Smooth muscle cell (in vitro differentiated cells): Measurements from ENCODE around the gene NTN1. TPM values are rescaled to one million over a fixed set of nuclear protein-coding genes. Genes with fewer than 3 reads are reported as not detected.

Experiments
- DNase-seq: peaks from one replicate; lab custom pipeline; 2025; ENCODE audit not compliant: unreplicated experiment; lab: John Stamatoyannopoulos, UW
- H2AFZ ChIP-seq: fragments of 200-600 bp; sonication (generic); 2 replicates; pipeline ENCODE4 v1.6.0; 2016; ENCODE audit warnings: antibody characterized with exemption, low read depth, mild to moderate bottlenecking
- H3F3A ChIP-seq: fragments of 200-600 bp; sonication (generic); 2 replicates; pipeline ENCODE4 v1.6.0; 2017; ENCODE audit warnings: antibody characterized with exemption, low read depth
- H3K27ac ChIP-seq: fragments of 200-600 bp; sonication (generic); 2 replicates; pipeline ENCODE4 v1.5.1; 2016; ENCODE audit warnings: low read depth, mild to moderate bottlenecking
- H3K27me3 ChIP-seq: fragments of 200-600 bp; sonication (generic); 2 replicates; pipeline ENCODE4 v1.6.1; 2016; ENCODE audit warnings: low read depth, mild to moderate bottlenecking
- H3K36me3 ChIP-seq: fragments of 200-600 bp; sonication (generic); 2 replicates; pipeline ENCODE4 v1.5.1; 2016; ENCODE audit warnings: low read depth
- H3K4me1 ChIP-seq: fragments of 200-600 bp; sonication (generic); 2 replicates; pipeline ENCODE4 v1.5.1; 2016; ENCODE audit warnings: low read depth
- H3K4me2 ChIP-seq: fragments of 200-600 bp; sonication (generic); 2 replicates; pipeline ENCODE4 v1.6.0; 2016; ENCODE audit warnings: mild to moderate bottlenecking
- H3K4me3 ChIP-seq: fragments of 200-600 bp; sonication (generic); 2 replicates; pipeline ENCODE4 v1.5.1; 2016; ENCODE audit warnings: mild to moderate bottlenecking
- H3K79me2 ChIP-seq: fragments of 200-600 bp; sonication (generic); 2 replicates; pipeline ENCODE4 v1.6.0; 2016; ENCODE audit warnings: low read depth, mild to moderate bottlenecking
- H3K9ac ChIP-seq: fragments of 200-600 bp; sonication (generic); 2 replicates; pipeline ENCODE4 v1.6.0; 2016; ENCODE audit warnings: low read depth
- H3K9me3 ChIP-seq: fragments of 200-600 bp; sonication (generic); replicated peaks from 2 replicates; pipeline ENCODE4 v1.5.1; 2016; ENCODE audit warnings: low read depth
- H4K20me1 ChIP-seq: fragments of 200-600 bp; sonication (generic); 2 replicates; pipeline ENCODE4 v1.6.0; 2016; ENCODE audit warnings: low read depth
- CTCF ChIP-seq: fragments of 200-600 bp; sonication (generic); IDR thresholded peaks from 2 replicates; pipeline ENCODE4 v1.5.1; 2017; ENCODE audit warnings: borderline replicate concordance, mild to moderate bottlenecking, antibody characterized with exemption; ENCODE audit not compliant: insufficient read depth, poor library complexity, severe bottlenecking
- WGBS: methylation state at CpG from one replicate; pipeline ENCODE4 v1.1.7; 2016; ENCODE audit warnings: low lambda C conversion rate; 5-methylcytosine and 5-hydroxymethylcytosine counted together
- polyA plus RNA-seq: library from polyadenylated mRNA; unstranded; fragments of >200 nt; fragmentation: Nextera tagmentation; extraction: Ambion mirVana; gene quantifications from 2 replicates; pipeline ENCODE4 v1.2.1, GENCODE V29; 2016
- total RNA-seq: library from RNA; depleted of rRNA; stranded (reverse); fragments of >200 nt; gene quantifications from 2 replicates; pipeline ENCODE4 v1.2.3, GENCODE V29; 2014

The NTN1 gene
- total and polyA plus RNA-seq, 2 experiments from 2014 or later: 0.07 to 0.72 TPM

- H2AFZ ChIP-seq: no peak overlapping the region
- H3F3A ChIP-seq: no peaks in the 10 kb centered on the region
- H3K27ac ChIP-seq: no peak overlapping the region
- H3K4me1 ChIP-seq: no peaks in the 10 kb centered on the region
- no peak overlapping the region for H3K4me2 ChIP-seq
- 82% methylated on average over 3 of the region's 3 CpGs for WGBS
- H3K9ac ChIP-seq: no peak overlapping the region
- H3K36me3 ChIP-seq: no peaks in the 10 kb centered on the region
- H3K4me3 ChIP-seq: no peak overlapping the region
- no peaks in the 10 kb centered on the region for H3K27me3 ChIP-seq
- H3K79me2 ChIP-seq: no peaks in the 10 kb centered on the region
- DNase-seq: no peak
- TF ChIP-seq CTCF: no peak
- no peaks in the 10 kb centered on the region for H4K20me1 ChIP-seq
- H3K9me3 ChIP-seq: peaks cover 10% of the 10 kb centered on the region
Measured at GRCh38 chr17:9213303-9213640, 192.0 kb downstream of the NTN1 start.

DNA sequence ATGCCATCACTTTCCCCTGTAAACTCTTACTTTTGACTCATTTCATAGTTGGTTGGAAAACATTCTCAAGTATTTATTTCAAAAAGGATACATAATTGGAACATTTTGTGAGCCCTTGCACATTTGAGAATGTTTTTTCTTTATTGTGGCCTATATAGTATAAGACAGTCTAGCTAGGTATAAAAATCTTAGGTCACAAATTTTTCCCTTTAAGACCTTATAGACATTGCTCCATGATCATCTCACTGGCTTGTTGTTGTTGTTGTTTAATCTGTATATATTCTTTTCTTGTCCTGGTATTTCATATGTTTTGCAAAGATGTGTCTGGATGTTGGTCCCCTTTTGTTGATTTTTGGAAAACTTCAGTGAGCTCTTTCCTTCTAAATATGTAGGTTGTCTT lies 194.2 kb downstream of the NTN1 start:
- H3K79me2 ChIP-seq: no peaks in the 10 kb centered on the region
- H3K4me3 ChIP-seq: no peak overlapping the region
- DNase-seq: no peak
- H3K9ac ChIP-seq: no peak overlapping the region
- no peak for TF ChIP-seq CTCF
- no peaks in the 10 kb centered on the region for H3K4me1 ChIP-seq
- H3K27ac ChIP-seq: no peak overlapping the region
- H3K4me2 ChIP-seq: no peak overlapping the region
- no peak overlapping the region for H2AFZ ChIP-seq
- H3K9me3 ChIP-seq: peaks cover 10% of the 10 kb centered on the region
- H3K36me3 ChIP-seq: no peaks in the 10 kb centered on the region
- H4K20me1 ChIP-seq: no peaks in the 10 kb centered on the region
- no peaks in the 10 kb centered on the region for H3K27me3 ChIP-seq
- H3F3A ChIP-seq: no peaks in the 10 kb centered on the region

DNA sequence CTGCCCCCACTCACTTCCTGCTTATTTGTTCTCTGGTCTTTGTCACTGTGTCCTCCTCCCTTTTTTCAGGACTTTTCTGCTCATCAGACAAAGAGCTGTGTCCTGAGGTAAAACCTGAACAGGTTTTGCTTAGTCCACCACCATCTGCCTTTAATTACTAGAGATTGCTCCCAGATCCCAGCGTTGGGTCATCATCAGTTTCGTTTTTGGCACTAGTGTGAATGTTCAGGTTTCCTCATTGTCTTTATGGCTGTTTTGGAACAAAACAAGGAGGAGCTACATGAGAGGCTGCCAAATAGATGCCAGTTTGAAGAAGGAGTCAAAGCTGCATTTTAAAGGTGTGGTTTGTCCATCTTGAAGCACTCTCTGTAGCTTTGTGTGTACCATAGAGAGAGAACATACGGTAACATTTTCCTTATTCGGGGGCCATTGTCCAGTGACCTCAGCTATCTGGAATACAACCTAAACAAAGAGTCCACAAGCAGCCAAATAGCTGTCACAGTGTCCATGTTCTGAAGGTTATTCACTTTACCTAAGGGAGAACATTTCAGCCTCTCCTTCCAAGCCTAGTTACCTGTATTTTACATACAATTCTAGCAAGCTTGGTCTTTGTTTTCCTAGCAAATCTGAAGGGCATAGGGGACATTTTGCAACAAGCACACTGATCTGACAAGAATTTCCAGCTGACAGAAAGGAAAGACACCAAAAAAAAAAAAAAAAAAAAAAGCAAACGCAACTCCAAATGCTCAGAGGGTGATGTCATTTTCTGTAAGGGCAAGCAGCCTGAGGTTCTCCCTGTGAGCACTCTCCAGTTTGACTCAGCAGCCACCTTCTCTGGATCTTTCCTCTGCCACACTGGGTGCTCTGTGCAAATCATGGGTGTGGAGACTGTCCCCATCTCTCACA lies 196.1 kb downstream of the NTN1 start:
- Histone ChIP-seq H3K27ac (peak overlapping the region; percentile 58), H3K4me2 (peak overlapping the region; percentile 41), H3K36me3 (no peaks in the 10 kb centered on the region), H3K4me3 (no peak overlapping the region), H3K9ac (no peak overlapping the region), H3K27me3 (no peaks in the 10 kb centered on the region), H3K4me1 (peaks cover 9% of the 10 kb centered on the region), H3K9me3 (peaks cover 10% of the 10 kb centered on the region), H4K20me1 (no peaks in the 10 kb centered on the region), H3K79me2 (no peaks in the 10 kb centered on the region), H3F3A (no peaks in the 10 kb centered on the region), H2AFZ (no peak overlapping the region)
- DNase-seq: no peak
- no peak for TF ChIP-seq CTCF
- WGBS: 52% methylated on average over 5 of the region's 5 CpGs
